Fibroblast of the aortic adventitia (primary cell): ENCODE measurements around the gene ENO3. TPM values are rescaled to one million over a fixed set of nuclear protein-coding genes. Genes with fewer than 3 reads are reported as not detected.

ENCODE experiments used
- DNase-seq: peaks from one replicate; pipeline ENCODE4 v3.0.0-alpha.2; 2010; ENCODE audit warnings: low read depth
- H3K4me3 ChIP-seq: 2 replicates; pipeline ENCODE4 v1.5.1; 2011; ENCODE audit warnings: low read depth, mild to moderate bottlenecking, control low read depth, low read length, moderate library complexity
- CTCF ChIP-seq: IDR thresholded peaks from 2 replicates; pipeline ENCODE4 v1.5.1; 2011; ENCODE audit warnings: mild to moderate bottlenecking, low read length, control low read depth, inconsistent platforms; ENCODE audit not compliant: insufficient read depth
- total RNA-seq: library from RNA; depleted of rRNA; stranded (reverse); fragments of >200 nt; gene quantifications from 2 replicates; pipeline ENCODE4 v1.2.3, GENCODE V29; 2012; ENCODE audit warnings: low replicate concordance

Gene ENO3
- total RNA-seq, 1 donor: 2.8 TPM

GRCh38 chr17:4937553-4937952 lies 13.4 kb upstream of the ENO3 start:
- TF ChIP-seq CTCF: no peak
- H3K4me3 ChIP-seq: no peak overlapping the region
- DNase-seq: no peak

GRCh38 chr17:4938069-4938491 lies 12.8 kb upstream of the ENO3 start:
- DNase-seq: no peak
- no peak overlapping the region for H3K4me3 ChIP-seq
- no peak for TF ChIP-seq CTCF

GRCh38 chr17:4938688-4939545 lies 12.0 kb upstream of the ENO3 start:
- TF ChIP-seq CTCF: no peak
- DNase-seq: no peak
- peak overlapping the region; percentile 94 for H3K4me3 ChIP-seq

- H3K4me3 ChIP-seq: peak overlapping the region; percentile 94
- DNase-seq: no peak
- TF ChIP-seq CTCF: no peak
Measured at GRCh38 chr17:4939546-4939795, 11.4 kb upstream of the ENO3 start.

GRCh38 chr17:4939796-4940554 lies 10.9 kb upstream of the ENO3 start, which contains the start of the genes RNF167 and SLC25A11:
RNF167 (plus strand) TSS chr17:4940268; CDS start chr17:4940910, 642 bp downstream.
SLC25A11 (minus strand) TSS chr17:4940046; CDS start chr17:4939910, 136 bp downstream.
- peak within 1 kb of the TSS; percentile 94 for H3K4me3 ChIP-seq
- TF ChIP-seq CTCF: no peak
- peak; percentile 100 for DNase-seq

GRCh38 chr17:4940555-4941318 lies 10.2 kb upstream of the ENO3 start:
- DNase-seq: no peak
- H3K4me3 ChIP-seq: peak overlapping the region; percentile 94
- no peak for TF ChIP-seq CTCF
